ENCODE data around the gene JARID2. TPM values are rescaled to one million over a fixed set of nuclear protein-coding genes. Genes with fewer than 3 reads are reported as not detected.
"Not testable (repeated sequence)": the region's sequence is repeated elsewhere in the genome, so short reads cannot be mapped to it uniquely, and the experiment has no call there.

Gene JARID2
- total RNA-seq, 4 donors from 2014 or later, result 6.6 to 8.1 (median 7.5) TPM

DNA sequence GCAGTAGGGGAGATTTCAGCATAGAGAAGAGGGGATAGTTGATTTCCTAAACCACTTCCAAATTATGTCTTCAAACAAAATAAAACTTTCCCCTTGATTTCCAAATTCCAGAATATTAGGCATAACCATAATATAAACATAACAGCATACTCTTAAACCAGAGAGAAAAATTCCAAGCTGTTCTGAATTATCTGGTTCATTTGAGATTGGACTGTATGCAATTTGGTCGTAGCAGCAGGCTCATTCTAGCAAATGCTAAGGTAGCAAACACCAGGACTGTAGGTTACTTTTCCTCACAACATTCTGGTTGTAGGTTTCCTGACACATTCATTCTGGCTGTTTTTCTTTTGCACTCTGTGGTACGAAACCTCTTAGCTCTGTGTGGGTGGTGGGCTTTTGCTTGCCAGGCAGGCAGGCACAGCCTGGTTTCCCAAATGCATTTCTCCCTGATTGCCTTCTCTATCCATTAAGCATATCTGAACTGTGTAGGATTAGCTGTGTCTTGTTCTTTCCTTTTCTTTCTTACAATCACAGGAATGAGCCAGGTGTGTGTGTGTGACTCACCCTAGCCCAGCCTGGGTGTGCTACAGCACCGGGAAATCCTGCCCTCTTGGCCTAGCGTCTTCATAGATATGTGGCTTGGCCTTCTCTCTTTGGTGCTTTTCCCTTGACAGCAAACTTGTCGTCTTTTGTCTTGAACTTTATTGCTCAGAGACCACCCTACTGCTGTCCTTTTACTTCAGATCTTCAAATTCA is 77.1 kb downstream of the JARID2 start:
- intact Hi-C loops (cut with DNase I), result no loop called here
- 85 to 86% methylated on average over 5 of the region's 5 CpGs for WGBS, 2 donors

GRCh38 chr6:15323611-15324010 is 77.7 kb downstream of the JARID2 start:
- H3K36me3 ChIP-seq; H3K4me1 ChIP-seq; H3K27me3 ChIP-seq; intact Hi-C loops (cut with DNase I); H3K9me3 ChIP-seq; DNase-seq; H3K27ac ChIP-seq; H3K4me3 ChIP-seq (replicated peaks in 1 of 3): not testable (repeated sequence)
- 99% methylated on average over 11 of the region's 11 CpGs for WGBS, 2 donors

More for the DNA sequence above, 77.1 kb downstream of the JARID2 start:
- no peak overlapping the region for H3K27ac ChIP-seq
- H3K4me3 ChIP-seq (replicated peaks in 1 of 3), result no peak overlapping the region
- no peak for DNase-seq
- H3K4me1 ChIP-seq, result peaks cover 0 to 8% of the 10 kb centered on the region in 2 donors
- no peaks in the 10 kb centered on the region for H3K9me3 ChIP-seq
- TF ChIP-seq, protein P1, sequence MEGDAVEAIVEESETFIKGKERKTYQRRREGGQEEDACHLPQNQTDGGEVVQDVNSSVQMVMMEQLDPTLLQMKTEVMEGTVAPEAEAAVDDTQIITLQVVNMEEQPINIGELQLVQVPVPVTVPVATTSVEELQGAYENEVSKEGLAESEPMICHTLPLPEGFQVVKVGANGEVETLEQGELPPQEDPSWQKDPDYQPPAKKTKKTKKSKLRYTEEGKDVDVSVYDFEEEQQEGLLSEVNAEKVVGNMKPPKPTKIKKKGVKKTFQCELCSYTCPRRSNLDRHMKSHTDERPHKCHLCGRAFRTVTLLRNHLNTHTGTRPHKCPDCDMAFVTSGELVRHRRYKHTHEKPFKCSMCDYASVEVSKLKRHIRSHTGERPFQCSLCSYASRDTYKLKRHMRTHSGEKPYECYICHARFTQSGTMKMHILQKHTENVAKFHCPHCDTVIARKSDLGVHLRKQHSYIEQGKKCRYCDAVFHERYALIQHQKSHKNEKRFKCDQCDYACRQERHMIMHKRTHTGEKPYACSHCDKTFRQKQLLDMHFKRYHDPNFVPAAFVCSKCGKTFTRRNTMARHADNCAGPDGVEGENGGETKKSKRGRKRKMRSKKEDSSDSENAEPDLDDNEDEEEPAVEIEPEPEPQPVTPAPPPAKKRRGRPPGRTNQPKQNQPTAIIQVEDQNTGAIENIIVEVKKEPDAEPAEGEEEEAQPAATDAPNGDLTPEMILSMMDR (IDR thresholded peaks at IDR 0.05), result no peak
- no peak for TF ChIP-seq POLR2A (IDR thresholded peaks at IDR 0.05)
- H3K27me3 ChIP-seq, result no peaks in the 10 kb centered on the region
- no peaks in the 10 kb centered on the region for H3K36me3 ChIP-seq

DNA sequence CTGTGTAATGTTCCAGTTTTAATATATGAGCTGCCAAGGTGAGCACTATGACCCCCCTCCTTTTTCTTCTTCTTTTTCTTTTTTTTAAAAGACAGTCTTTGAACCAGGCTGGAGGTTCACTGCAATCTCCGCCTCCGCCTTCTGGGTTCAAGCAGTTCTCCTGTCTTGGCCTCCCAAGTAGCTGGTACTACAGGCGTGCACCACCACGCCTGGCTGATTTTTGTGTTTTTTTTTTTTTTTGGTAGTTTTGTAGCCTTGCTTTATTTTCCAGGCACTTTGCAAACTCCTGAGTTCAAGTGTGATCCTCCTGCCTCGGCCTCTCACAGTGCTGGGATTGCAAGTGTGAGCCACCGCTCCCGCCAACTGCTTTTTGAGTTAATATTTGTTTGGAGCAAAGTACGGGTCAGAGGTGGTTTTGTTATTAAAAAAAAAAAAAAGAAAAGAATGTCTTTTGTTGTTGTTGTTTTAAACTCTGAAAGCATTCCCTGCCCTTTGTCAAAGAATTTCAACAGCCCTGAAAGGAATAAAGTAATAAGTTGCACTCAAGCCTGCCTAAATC is 78.6 kb downstream of the JARID2 start:
- TF ChIP-seq, protein P1 (IDR thresholded peaks at IDR 0.05), result no peak
- TF ChIP-seq POLR2A (IDR thresholded peaks at IDR 0.05), result no peak
- Histone ChIP-seq H3K36me3 (no peaks in the 10 kb centered on the region), H3K4me1 (peaks cover 0 to 15% of the 10 kb centered on the region in 2 donors), H3K27me3 (no peaks in the 10 kb centered on the region), H3K27ac (no peak overlapping the region), H3K4me3 (replicated peaks in 1 of 3) (no peak overlapping the region), H3K9me3 (no peaks in the 10 kb centered on the region)
- no peak for DNase-seq
- intact Hi-C loops (cut with DNase I), result no loop called here
- WGBS, 2 donors, result 92% methylated on average over 8 of the region's 8 CpGs

DNA sequence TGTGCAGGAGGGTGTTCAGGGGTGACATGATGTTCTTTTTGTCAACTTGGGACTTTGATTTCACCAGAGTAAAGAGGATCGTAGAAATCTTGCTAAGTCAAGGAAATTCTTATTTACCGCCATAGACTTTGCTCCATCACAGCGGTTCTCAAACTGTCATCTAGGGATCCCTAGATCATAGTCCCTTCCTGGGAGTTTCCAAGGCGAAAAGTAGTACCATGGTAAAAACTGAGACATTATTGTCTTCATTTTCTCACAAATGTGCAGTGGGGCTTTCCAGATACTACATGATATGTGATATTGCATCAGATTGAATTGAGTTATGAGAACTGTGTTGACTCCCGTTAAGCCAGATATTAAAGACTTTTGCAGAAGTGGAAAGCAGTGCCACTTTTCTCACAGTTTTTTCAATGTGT is 79.7 kb downstream of the JARID2 start:
- peaks cover 0 to 20% of the 10 kb centered on the region in 2 donors for H3K4me1 ChIP-seq
- 82 to 86% methylated on average over 5 of the region's 5 CpGs for WGBS, 2 donors
- H3K27me3 ChIP-seq, result no peaks in the 10 kb centered on the region
- no peaks in the 10 kb centered on the region for H3K9me3 ChIP-seq
- H3K36me3 ChIP-seq, result no peaks in the 10 kb centered on the region
- H3K27ac ChIP-seq, result no peak overlapping the region
- intact Hi-C loops (cut with DNase I), result no loop called here
- TF ChIP-seq, protein P1 (IDR thresholded peaks at IDR 0.05), result no peak
- TF ChIP-seq POLR2A (IDR thresholded peaks at IDR 0.05), result no peak
- no peak overlapping the region for H3K4me3 ChIP-seq (replicated peaks in 1 of 3)
- no peak for DNase-seq

DNA sequence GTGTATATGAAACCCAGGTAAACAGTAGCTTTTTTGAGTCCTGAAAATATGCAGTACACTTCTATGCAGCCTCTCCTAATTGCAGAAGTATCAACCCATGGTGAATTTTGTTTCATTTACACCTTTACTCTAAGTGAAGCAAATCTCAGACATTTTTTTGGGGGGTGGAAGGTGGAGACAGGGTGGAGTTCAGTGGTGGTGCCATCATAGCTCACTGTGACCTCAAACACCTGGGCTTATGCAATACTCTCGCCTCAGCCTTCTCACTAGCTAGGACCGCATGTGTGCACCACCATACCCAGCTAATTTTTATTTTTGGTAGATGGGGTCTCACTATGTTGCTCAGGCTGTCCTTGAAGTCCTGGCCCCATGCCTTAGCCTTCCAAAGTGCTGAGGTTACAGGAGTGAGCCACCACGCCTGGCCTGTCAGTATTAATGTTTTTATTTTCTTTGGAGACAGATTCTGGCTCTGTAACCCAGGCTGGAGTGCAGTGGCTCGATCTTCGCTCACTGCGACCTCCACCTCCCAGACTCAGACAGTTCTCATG is 80.3 kb downstream of the JARID2 start:
- Histone ChIP-seq H3K27ac (no peak overlapping the region), H3K4me3 (replicated peaks in 1 of 3) (no peak overlapping the region), H3K36me3 (no peaks in the 10 kb centered on the region), H3K4me1 (peaks cover 0 to 26% of the 10 kb centered on the region in 2 donors), H3K9me3 (no peaks in the 10 kb centered on the region), H3K27me3 (no peaks in the 10 kb centered on the region)
- no peak for DNase-seq
- 69 to 82% methylated on average over 6 of the region's 6 CpGs for WGBS, 2 donors
- intact Hi-C loops (cut with DNase I), result no loop called here
- TF ChIP-seq, protein P1 (IDR thresholded peaks at IDR 0.05), result no peak
- TF ChIP-seq POLR2A (IDR thresholded peaks at IDR 0.05), result no peak

All from thyroid gland (tissue), 4 donors.